Prostate gland (tissue), 2 donors: ENCODE results near the gene VAV2. TPM values are rescaled to one million over a fixed set of nuclear protein-coding genes. Genes with fewer than 3 reads are reported as not detected.

Source experiments
- DNase-seq: peaks from one replicate; pipeline ENCODE4 v3.0.0-alpha.2; 2019; ENCODE audit warnings: low spot score
- H3K27ac ChIP-seq, 2 donors: fragments of 200-600 bp; sonication (generic); 2 replicates each; pipeline ENCODE4 v1.5.1; 2017 to 2019
- H3K27me3 ChIP-seq: fragments of 200-600 bp; sonication (generic); replicated peaks from 2 replicates; pipeline ENCODE4 v1.5.1; 2019; ENCODE audit not compliant: insufficient read depth
- H3K36me3 ChIP-seq, 2 donors: fragments of 200-600 bp; sonication (generic); 1 replicate in 1 of 2; 2 replicates in 1 of 2; pipeline versions ENCODE4 v1.5.1 to v1.8.1; 2017 to 2019
- H3K4me1 ChIP-seq: fragments of 200-600 bp; sonication (generic); replicated peaks from 2 replicates; pipeline ENCODE4 v1.5.1; 2019
- H3K4me3 ChIP-seq, 2 donors: fragments of 200-600 bp; sonication (generic); 2 replicates each; pipeline ENCODE4 v1.5.1; 2017 to 2019
- H3K9me3 ChIP-seq: fragments of 200-600 bp; sonication (generic); 2 replicates; pipeline ENCODE4 v1.5.1; 2017
- CTCF ChIP-seq, 4 experiments: fragments of 200-600 bp in 2 of 4; fragments of 450-650 bp in 2 of 4; sonication (generic) in 2 of 4; IDR thresholded peaks; 1 replicate in 3 of 4; 2 replicates in 1 of 4; pipeline ENCODE4 v1.5.1; 2016 to 2019; ENCODE audit warnings: antibody characterized with exemption in 4 of 4, mild to moderate bottlenecking in 2 of 4, moderate library complexity in 2 of 4
- POLR2A ChIP-seq: fragments of 450-650 bp; IDR thresholded peaks from one replicate; pipeline ENCODE4 v1.6.1; 2016; ENCODE audit warnings: antibody characterized with exemption, mild to moderate bottlenecking
- POLR2AphosphoS5 ChIP-seq: sonication (generic); formaldehyde crosslinking; IDR thresholded peaks from one replicate; pipeline ENCODE4 v1.6.1; 2017; ENCODE audit warnings: antibody characterized with exemption
- WGBS: methylation state at CpG from one replicate; pipeline ENCODE4 v1.1.5; 2018; 5-methylcytosine and 5-hydroxymethylcytosine counted together
- intact Hi-C: fragments of 100-400 bp; cut with DNase I; formaldehyde crosslinking; loops from one replicate; pipeline ENCODE4 v1.14.2; 2022
- total RNA-seq, 2 donors: library from RNA; depleted of rRNA; stranded (reverse); fragments of >200 nt; gene quantifications; one replicate each; pipeline ENCODE4 v1.1.0, GENCODE V29; 2016

Gene VAV2
- total RNA-seq, 2 donors from 2014 or later, result 13.5 to 19.5 TPM

DNA sequence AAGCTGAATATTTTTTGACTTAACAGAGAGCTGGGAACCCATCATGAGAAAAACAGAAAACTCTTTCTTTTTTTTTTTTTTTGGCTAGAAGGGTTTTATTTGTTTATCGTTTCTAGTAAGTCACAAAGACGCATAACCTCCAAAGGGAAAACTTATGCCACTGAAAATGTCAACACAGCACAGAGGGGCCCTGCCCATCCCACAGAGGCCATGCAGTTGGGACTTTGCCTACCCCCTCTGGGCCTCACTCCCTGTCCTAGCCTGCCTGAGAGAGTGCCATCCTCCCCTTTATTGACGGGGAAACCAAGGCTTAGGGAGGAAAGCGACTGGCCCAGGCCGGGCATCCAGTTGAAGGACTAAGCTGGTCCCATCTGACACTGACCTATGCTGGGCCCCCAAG lies 74.7 kb downstream of the VAV2 start:
- Histone ChIP-seq H3K4me3 (no peak overlapping the region), H3K9me3 (no peaks in the 10 kb centered on the region), H3K27ac (no peak overlapping the region), H3K27me3 (no peaks in the 10 kb centered on the region), H3K4me1 (no peaks in the 10 kb centered on the region), H3K36me3 (no peaks in the 10 kb centered on the region)
- intact Hi-C loops, result no loop called here
- WGBS, result 56% methylated on average over 5 of the region's 5 CpGs
- no peak for DNase-seq
- TF ChIP-seq CTCF (IDR thresholded peaks at IDR 0.05) (no peak), POLR2AphosphoS5 (no peak), POLR2A (no peak)

GRCh38 chr9:133916159-133916541 lies 76.0 kb downstream of the VAV2 start:
- no peak overlapping the region for H3K27ac ChIP-seq
- H3K9me3 ChIP-seq, result no peaks in the 10 kb centered on the region
- WGBS, result 45% methylated on average over 15 of the region's 16 CpGs
- H3K4me1 ChIP-seq, result no peaks in the 10 kb centered on the region
- H3K36me3 ChIP-seq, result no peaks in the 10 kb centered on the region
- TF ChIP-seq POLR2A, result no peak
- DNase-seq, result no peak
- no peaks in the 10 kb centered on the region for H3K27me3 ChIP-seq
- H3K4me3 ChIP-seq, result no peak overlapping the region
- intact Hi-C loops, result no loop called here

DNA sequence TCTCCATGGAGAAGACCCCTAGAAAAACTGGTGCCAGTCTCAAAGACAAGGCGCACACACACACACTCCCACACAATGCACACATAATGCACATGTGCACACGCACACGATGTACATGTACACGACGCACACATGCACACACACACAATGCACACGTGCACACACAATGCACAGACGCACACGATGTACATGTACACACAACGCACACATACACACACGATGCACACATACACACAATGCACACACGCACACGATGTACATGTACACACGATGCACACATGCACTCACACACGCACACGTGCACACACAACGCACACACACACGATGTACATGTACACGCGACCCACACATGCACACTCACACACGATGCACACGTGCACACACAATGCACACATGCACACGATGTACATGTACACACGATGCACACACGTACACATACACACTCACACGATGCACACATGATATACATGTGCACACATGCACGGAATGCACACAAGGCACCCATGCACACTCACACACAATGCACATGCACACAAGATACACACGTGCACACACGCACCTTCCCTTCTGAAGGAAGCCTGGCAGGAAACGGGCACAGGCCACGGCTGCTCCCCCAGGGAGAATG lies 76.5 kb downstream of the VAV2 start:
- Histone ChIP-seq H3K27me3 (no peaks in the 10 kb centered on the region), H3K4me3 (no peak overlapping the region), H3K27ac (no peak overlapping the region), H3K9me3 (no peaks in the 10 kb centered on the region), H3K36me3 (no peaks in the 10 kb centered on the region), H3K4me1 (no peaks in the 10 kb centered on the region)
- TF ChIP-seq POLR2AphosphoS5 (no peak), POLR2A (no peak), CTCF (IDR thresholded peaks at IDR 0.05) (no peak)
- WGBS, result 73% methylated on average over 30 of the region's 30 CpGs
- intact Hi-C loops, result no loop called here
- no peak for DNase-seq

DNA sequence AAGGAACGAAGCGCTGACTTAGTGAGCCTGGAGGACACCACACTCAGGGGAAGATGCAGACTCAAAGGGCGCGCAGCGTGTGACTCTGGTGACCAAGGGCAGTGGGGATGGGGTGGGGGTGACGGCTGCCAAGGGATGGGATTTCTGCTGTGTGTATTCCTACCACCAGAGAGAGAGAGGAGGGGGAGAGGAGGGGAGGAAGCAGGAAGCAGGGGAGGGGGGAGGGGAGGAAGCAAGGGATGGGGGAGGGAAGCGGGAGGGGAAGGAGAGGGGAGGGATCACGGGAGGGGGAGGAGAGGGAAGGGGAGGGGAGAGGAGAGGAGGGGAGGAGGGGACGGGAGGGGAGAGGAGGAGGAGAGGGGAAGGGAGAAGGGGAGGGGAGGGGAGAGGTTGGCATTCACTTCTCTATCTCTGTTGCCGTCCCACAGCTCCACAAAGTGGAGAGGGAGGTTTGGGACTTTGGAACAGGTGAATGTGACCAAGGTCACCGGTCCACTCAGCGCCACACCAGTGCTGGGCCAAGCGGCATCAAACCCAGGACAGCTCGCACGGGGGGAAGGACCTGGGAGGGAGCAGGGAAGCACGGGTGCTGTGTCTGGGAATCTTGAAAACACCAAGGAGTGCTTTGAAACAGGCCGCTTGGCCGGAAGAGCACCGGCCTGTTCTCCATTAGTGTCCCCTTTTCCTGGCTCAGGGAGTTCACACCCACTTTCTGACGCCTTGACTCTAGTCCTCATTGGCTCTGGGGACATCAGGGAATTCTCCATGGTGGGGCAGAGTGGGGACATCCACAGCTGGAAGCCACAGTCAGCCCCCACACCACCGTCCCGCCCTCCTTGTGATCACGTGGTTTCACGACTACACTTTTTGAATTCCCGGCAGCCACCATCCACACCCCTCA lies 77.4 kb downstream of the VAV2 start:
- Histone ChIP-seq H3K9me3 (no peaks in the 10 kb centered on the region), H3K27ac (no peak overlapping the region), H3K27me3 (no peaks in the 10 kb centered on the region), H3K36me3 (no peaks in the 10 kb centered on the region), H3K4me1 (no peaks in the 10 kb centered on the region), H3K4me3 (no peak overlapping the region)
- WGBS, result 69% methylated on average over 23 of the region's 25 CpGs
- TF ChIP-seq POLR2AphosphoS5 (no peak), POLR2A (no peak), CTCF (IDR thresholded peaks at IDR 0.05) (no peak)
- intact Hi-C loops, result no loop called here
- DNase-seq, result no peak

GRCh38 chr9:133913571-133914369 lies 78.4 kb downstream of the VAV2 start:
- H3K36me3 ChIP-seq, result no peaks in the 10 kb centered on the region
- no peak overlapping the region for H3K27ac ChIP-seq
- H3K9me3 ChIP-seq, result no peaks in the 10 kb centered on the region
- DNase-seq, result no peak
- WGBS, result 82% methylated on average over 27 of the region's 27 CpGs
- H3K4me1 ChIP-seq, result no peaks in the 10 kb centered on the region
- intact Hi-C loops, result no loop called here
- H3K27me3 ChIP-seq, result no peaks in the 10 kb centered on the region
- H3K4me3 ChIP-seq, result no peak overlapping the region
- TF ChIP-seq POLR2AphosphoS5 (no peak), CTCF (IDR thresholded peaks at IDR 0.05) (no peak), POLR2A (no peak)
